GM12874 (cell line): ENCODE results near the gene INPP5A.

ENCODE experiments used
- CTCF ChIP-seq: IDR thresholded peaks from 2 replicates; pipeline ENCODE4 v1.5.1; 2011; ENCODE audit warnings: low read depth, mild to moderate bottlenecking, control low read depth, low read length, moderate library complexity; ENCODE audit not compliant: insufficient read depth

Gene INPP5A

GRCh38 chr10:132591166-132591971, 53.8 kb downstream of the INPP5A start:
- no peak for TF ChIP-seq CTCF

- TF ChIP-seq CTCF: no peak
Measured at GRCh38 chr10:132592790-132593383, 55.3 kb downstream of the INPP5A start.

- no peak for TF ChIP-seq CTCF
Measured at GRCh38 chr10:132593389-132593788, 55.8 kb downstream of the INPP5A start.

GRCh38 chr10:132593900-132594876, 56.6 kb downstream of the INPP5A start:
- no peak for TF ChIP-seq CTCF

GRCh38 chr10:132595021-132595420, 57.4 kb downstream of the INPP5A start:
- TF ChIP-seq CTCF: no peak

GRCh38 chr10:132595854-132596253, 58.3 kb downstream of the INPP5A start:
- no peak for TF ChIP-seq CTCF
